KMS-11 (cell line): ENCODE data around the gene VPS25.
A peak's percentile ranks its signal among the peaks of the same experiment; 100 is the strongest.

Experiments
- H2AFZ ChIP-seq: fragments of 200-600 bp; sonication (generic); 2 replicates; pipeline ENCODE4 v1.6.1; 2016; ENCODE audit warnings: antibody characterized with exemption, mixed run types, low read depth
- H3K27ac ChIP-seq: fragments of 200-600 bp; sonication (generic); 2 replicates; pipeline ENCODE4 v1.6.1; 2016; ENCODE audit warnings: mild to moderate bottlenecking, mixed run types
- H3K27me3 ChIP-seq: fragments of 200-600 bp; sonication (generic); 2 replicates; pipeline ENCODE4 v1.6.1; 2017; ENCODE audit warnings: mild to moderate bottlenecking, low read depth, mixed run types, moderate library complexity; ENCODE audit not compliant: insufficient read depth
- H3K36me3 ChIP-seq: fragments of 200-600 bp; sonication (generic); 2 replicates; pipeline ENCODE4 v1.6.1; 2017; ENCODE audit warnings: mild to moderate bottlenecking, mixed run types; ENCODE audit not compliant: insufficient read depth
- H3K4me1 ChIP-seq: fragments of 200-600 bp; sonication (generic); 2 replicates; pipeline ENCODE4 v1.6.1; 2016; ENCODE audit warnings: mild to moderate bottlenecking, low read depth, mixed run types; ENCODE audit not compliant: poor library complexity, severe bottlenecking
- H3K4me2 ChIP-seq: fragments of 200-600 bp; sonication (generic); 2 replicates; pipeline ENCODE4 v1.7.0; 2016; ENCODE audit warnings: mild to moderate bottlenecking, mixed run types
- H3K4me3 ChIP-seq: fragments of 200-600 bp; sonication (generic); IDR thresholded peaks from 2 replicates; pipeline ENCODE4 v1.6.1; 2017; ENCODE audit warnings: low read depth, low read length, mixed read lengths; ENCODE audit not compliant: insufficient read depth
- H3K79me2 ChIP-seq: fragments of 200-600 bp; sonication (generic); 2 replicates; pipeline ENCODE4 v1.6.1; 2016; ENCODE audit warnings: low read depth, mixed run types; ENCODE audit not compliant: insufficient read depth
- H3K9ac ChIP-seq: fragments of 200-600 bp; sonication (generic); 2 replicates; pipeline ENCODE4 v1.6.1; 2016; ENCODE audit warnings: mild to moderate bottlenecking, mixed run types
- H4K20me1 ChIP-seq: fragments of 200-600 bp; sonication (generic); 2 replicates; pipeline ENCODE4 v1.6.1; 2016; ENCODE audit warnings: mild to moderate bottlenecking, mixed run types; ENCODE audit not compliant: insufficient read depth
- TF ChIP-seq, protein P1 (sequence below): fragments of 200-600 bp; sonication (generic); conservative IDR thresholded peaks from 2 replicates; pipeline ENCODE4 v1.6.1; 2017; ENCODE audit warnings: low read depth, mild to moderate bottlenecking, antibody characterized with exemption, low read length, moderate library complexity, mixed read lengths

VPS25 gene

GRCh38 chr17:42796066-42796758 lies 23.0 kb downstream of the VPS25 start:
- Histone ChIP-seq H3K9ac (no peak overlapping the region), H2AFZ (no peak overlapping the region), H3K4me1 (peaks cover 13% of the 10 kb centered on the region), H3K27ac (no peak overlapping the region), H3K4me2 (no peak overlapping the region), H3K36me3 (no peaks in the 10 kb centered on the region), H4K20me1 (no peaks in the 10 kb centered on the region), H3K79me2 (no peaks in the 10 kb centered on the region; the same call in 1 of the 2 replicates), H3K4me3 (no peak overlapping the region), H3K27me3 (no peaks in the 10 kb centered on the region)
- TF ChIP-seq, protein P1, sequence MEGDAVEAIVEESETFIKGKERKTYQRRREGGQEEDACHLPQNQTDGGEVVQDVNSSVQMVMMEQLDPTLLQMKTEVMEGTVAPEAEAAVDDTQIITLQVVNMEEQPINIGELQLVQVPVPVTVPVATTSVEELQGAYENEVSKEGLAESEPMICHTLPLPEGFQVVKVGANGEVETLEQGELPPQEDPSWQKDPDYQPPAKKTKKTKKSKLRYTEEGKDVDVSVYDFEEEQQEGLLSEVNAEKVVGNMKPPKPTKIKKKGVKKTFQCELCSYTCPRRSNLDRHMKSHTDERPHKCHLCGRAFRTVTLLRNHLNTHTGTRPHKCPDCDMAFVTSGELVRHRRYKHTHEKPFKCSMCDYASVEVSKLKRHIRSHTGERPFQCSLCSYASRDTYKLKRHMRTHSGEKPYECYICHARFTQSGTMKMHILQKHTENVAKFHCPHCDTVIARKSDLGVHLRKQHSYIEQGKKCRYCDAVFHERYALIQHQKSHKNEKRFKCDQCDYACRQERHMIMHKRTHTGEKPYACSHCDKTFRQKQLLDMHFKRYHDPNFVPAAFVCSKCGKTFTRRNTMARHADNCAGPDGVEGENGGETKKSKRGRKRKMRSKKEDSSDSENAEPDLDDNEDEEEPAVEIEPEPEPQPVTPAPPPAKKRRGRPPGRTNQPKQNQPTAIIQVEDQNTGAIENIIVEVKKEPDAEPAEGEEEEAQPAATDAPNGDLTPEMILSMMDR, result no peak

GRCh38 chr17:42797067-42798007 lies 24.1 kb downstream of the VPS25 start:
- Histone ChIP-seq H3K27ac (no peak overlapping the region), H3K79me2 (no peaks in the 10 kb centered on the region; the same call in 1 of the 2 replicates), H2AFZ (peak overlapping the region; percentile 71; the same call in 1 of the 2 replicates), H3K4me1 (peaks cover 13% of the 10 kb centered on the region), H3K4me2 (peak overlapping the region; percentile 98), H3K9ac (peak overlapping the region; percentile 81; the same call in 1 of the 2 replicates), H4K20me1 (no peaks in the 10 kb centered on the region), H3K27me3 (no peaks in the 10 kb centered on the region), H3K36me3 (no peaks in the 10 kb centered on the region), H3K4me3 (no peak overlapping the region)
- TF ChIP-seq, protein P1, result no peak

GRCh38 chr17:42798011-42798382 lies 24.7 kb downstream of the VPS25 start:
- H3K27ac ChIP-seq, result no peak overlapping the region; the same call in 1 of the 2 replicates
- TF ChIP-seq, protein P1, result no peak
- peak overlapping the region; percentile 71 for H2AFZ ChIP-seq
- no peaks in the 10 kb centered on the region; the same call in 1 of the 2 replicates for H3K79me2 ChIP-seq
- peak overlapping the region; percentile 98 for H3K4me2 ChIP-seq
- H4K20me1 ChIP-seq, result no peaks in the 10 kb centered on the region
- no peak overlapping the region for H3K4me3 ChIP-seq
- no peaks in the 10 kb centered on the region for H3K36me3 ChIP-seq
- peaks cover 13% of the 10 kb centered on the region for H3K4me1 ChIP-seq
- H3K27me3 ChIP-seq, result no peaks in the 10 kb centered on the region
- peak overlapping the region; percentile 81 for H3K9ac ChIP-seq

- Histone ChIP-seq H3K4me2 (peak within 1 kb of the TSS; percentile 98), H3K79me2 (no peaks in the 10 kb centered on the region; the same call in 1 of the 2 replicates), H3K9ac (peak within 1 kb of the TSS; percentile 81), H2AFZ (peak within 1 kb of the TSS; percentile 71), H3K36me3 (no peaks in the 10 kb centered on the region), H3K27me3 (no peaks in the 10 kb centered on the region), H4K20me1 (no peaks in the 10 kb centered on the region), H3K4me1 (peaks cover 13% of the 10 kb centered on the region), H3K27ac (no peak within 1 kb of the TSS; the same call in 1 of the 2 replicates), H3K4me3 (no peak within 1 kb of the TSS)
- TF ChIP-seq, protein P1, result no peak
Measured at GRCh38 chr17:42798383-42799380, 25.4 kb downstream of the VPS25 start, which contains the start of the genes CNTD1 and COA3. CNTD1 (plus strand) TSS chr17:42798861; CDS start chr17:42799068, 207 bp downstream. COA3 (minus strand) TSS chr17:42798704; CDS start chr17:42798681, 23 bp downstream.
